ENCODE data around the gene GRM5.

The GRM5 gene

GRCh38 chr11:88827018-88827676 lies 238.6 kb downstream of the GRM5 start:
- no peak for DNase-seq

GRCh38 chr11:88819616-88820015 lies 246.2 kb downstream of the GRM5 start:
- no peak for DNase-seq

- DNase-seq, result no peak
These were observed 246.8 kb downstream of the GRM5 start for GRCh38 chr11:88818978-88819377.

- no peak for DNase-seq
These were observed 250.3 kb downstream of the GRM5 start for GRCh38 chr11:88815505-88815904.

DNA sequence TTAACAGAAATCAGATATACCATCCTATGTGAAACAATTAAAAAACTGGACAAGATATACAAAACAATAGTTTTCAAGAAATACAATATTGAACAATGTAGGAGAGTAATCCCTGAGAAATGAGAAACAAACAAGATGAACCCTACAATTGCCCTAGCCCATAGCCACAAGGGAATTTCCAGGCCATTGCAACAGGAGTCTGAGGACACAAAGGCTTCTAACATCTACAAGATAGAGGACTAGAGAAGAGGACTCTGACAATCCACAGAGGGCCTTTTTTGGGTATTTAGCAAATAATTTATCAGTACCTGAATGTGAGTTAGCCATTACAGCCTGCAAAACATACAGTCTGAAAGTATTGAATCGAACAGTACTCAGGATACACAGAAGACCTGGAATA lies 251.7 kb downstream of the GRM5 start:
- no peak for DNase-seq

GRCh38 chr11:88813233-88813915 lies 252.4 kb downstream of the GRM5 start:
- no peak for DNase-seq

- DNase-seq, result no peak
These were observed 255.2 kb downstream of the GRM5 start for GRCh38 chr11:88810420-88811097.

DNA sequence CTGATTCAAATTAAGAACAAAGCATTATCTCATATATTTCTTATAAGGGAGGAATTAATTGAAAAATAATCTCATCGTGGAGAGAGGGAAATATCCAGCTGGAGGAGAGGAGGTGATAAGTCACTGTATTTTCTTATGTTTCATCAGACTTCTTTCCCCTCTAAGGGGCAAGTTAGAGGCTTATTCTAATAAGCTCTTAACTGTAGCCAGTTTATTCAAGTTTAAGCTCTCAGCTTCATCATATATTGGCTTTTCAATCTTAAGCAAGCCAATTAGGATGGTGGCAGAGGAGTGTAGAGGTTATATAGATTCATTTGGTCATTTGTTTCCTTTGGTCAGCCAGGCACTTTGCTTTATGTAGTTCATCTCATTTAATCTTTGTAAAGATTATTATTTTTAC lies 256.7 kb downstream of the GRM5 start:
- DNase-seq, result no peak

DNA sequence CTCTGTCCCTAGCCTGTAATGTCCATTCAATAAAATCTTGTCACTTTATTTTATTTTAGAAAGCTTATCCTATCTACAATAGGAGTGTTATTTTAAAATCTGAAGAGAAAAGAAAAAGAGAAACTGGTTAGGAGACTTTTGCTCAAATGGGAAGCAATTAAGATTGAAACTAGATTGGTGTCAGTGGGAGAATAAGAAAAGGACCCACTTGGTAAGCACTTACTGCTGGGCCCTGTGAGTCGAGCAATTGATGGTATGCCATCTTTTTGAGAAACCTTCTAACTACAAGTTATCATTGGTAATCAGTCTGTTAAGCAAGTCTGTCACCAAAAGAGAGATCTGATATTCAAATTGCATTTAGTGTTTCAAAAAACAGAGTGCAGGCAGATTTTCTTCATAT lies 258.4 kb downstream of the GRM5 start:
- DNase-seq, result no peak

- no peak for DNase-seq
These were observed 259.4 kb downstream of the GRM5 start for GRCh38 chr11:88806410-88806809.

DNA sequence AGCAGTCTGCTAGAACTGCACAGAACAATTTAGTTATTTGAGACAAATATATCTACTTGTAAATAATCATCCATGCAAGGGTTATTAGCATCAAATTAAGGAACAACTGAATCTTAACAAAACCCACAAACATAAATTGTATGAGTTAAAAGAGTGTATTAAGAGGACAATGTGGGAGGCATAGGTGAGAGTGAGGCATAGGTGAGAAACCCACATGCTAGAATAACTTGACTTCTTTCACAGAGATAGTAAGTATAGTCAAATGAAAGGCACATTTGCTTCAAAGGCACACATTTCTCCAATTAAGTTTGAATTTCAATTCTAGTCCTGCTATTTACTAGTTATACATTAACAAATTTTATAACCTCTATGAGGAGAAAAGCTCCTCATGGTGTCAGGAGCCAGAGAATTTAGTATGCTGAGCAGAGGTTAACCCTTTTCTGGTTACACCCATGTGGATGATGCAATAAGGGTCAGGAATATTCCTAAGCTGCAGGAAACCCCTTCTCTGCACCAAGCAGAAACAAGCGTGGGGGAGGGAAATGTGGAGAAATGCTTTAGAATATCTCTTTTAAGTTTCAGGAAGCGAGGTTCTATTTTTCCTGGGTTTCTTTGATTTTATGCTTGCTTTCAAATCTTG lies 264.2 kb downstream of the GRM5 start:
- no peak for DNase-seq

DNA sequence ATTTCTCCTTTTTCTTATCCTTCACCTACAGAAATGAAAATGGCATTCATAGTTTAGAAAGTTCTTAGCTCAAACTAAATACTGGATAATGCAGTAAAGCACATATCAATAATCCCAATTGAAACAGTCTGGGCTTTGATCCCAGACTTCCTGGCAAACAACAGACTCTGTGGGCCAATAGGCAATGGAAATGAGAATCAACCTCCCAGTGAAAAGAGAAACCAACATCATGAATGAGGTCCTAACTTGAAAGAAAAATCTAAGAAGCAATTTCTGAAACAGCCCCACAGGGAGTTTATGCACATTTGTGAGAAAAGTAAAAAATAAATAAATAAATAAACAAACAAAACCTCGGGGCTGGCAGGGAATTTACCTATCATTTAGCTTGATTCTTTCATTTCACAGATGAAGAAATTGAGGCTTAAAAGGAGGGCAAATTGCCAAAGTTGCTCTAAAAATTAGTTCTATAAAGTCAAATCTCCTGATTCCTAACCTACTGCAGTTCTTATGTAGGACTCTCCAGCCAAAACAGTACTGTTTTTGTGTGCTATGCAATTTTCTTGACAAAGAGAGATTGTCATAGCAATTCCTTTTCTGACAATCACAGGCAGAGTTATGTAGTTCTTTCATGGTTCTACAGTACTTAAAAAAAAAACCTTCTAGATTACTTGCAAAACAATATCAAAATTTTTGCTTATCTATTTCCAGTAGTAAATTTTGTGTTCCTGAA lies 265.8 kb downstream of the GRM5 start:
- DNase-seq, result no peak

DNA sequence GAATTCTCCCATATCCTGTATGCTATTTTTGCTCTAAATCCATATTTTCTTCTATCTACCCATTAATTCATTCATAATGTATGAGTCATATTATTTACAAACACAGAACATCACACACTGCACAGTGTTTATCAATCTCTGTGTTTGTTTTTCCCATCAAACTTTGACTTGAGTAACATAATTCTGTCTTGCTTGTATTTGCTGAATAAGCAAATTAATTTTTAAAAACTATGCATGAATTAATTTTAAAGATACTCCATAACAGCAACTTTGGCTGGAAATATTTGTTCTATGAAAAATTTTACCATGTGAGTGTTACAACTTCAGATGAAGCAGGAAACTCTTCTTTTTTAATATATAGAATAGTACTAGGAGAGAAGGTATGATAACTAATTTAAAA lies 275.6 kb downstream of the GRM5 start:
- no peak for DNase-seq

GRCh38 chr11:88779577-88779976 lies 286.2 kb downstream of the GRM5 start:
- DNase-seq, result no peak

DNA sequence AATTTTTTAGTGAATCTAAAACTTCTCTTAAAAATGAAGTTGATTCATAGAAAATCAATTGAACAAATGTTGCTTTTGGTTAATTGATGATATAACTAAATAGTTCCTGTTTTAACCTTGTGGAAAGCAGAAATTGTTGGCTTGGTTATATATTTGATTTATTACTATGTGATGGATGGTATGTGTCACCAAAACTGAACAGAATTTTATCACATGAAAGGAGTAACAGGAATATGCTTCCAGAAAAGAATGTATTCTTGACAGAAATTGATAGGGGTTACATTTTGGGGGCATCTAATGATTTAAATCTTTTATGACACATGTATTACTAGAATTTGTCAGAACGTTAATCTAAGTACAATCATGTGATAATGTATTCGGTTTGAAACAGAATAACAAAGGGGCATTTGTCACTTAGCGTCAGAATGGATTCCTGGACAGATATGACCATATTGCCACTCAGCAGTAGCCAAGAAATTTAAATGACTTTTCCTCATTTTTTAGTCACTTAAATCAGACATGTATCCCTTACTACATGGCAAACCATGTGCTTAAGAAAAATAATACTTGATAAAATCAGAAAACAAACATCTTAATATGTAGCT lies 295.2 kb downstream of the GRM5 start:
- DNase-seq, result no peak

DNA sequence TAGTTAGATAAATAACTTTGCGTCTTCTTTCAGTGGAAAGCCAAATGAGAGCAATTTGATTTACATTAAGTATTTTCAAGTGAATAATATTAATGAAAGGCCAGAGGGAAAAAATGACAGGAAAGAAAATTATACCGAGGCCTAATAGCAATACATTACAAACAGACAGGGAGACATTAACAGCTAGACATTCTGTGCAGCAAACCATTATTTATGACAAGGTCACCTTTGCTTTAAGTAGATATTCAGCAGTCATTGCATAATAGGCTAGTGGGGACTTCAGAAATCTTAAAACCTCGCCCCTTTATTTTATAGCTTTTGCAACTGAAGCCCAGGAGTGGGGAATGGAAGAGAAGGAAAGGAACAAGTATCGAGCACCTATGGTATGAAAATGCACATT lies 321.6 kb downstream of the GRM5 start:
- DNase-seq, result no peak

DNA sequence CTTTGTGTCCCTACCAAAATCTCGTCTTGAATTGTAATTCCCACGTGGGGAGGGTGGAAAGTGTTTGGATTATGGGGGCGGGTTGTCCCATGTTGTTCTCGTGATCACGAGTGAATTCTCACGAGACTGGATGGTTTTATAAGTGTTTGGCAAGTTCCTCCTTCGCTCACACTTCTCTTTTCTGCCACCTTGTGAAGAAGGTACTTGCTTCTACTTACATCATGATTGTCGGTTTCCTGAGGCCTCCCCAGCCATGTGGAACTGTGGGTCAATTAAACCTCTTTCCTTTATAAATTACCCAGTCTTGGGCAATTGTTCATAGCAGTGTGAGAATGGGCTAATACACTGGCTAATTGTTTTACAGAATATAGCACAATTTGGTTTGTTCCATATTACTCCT lies 326.3 kb downstream of the GRM5 start:
- DNase-seq, result no peak

GRCh38 chr11:88709567-88709966 lies 356.2 kb downstream of the GRM5 start:
- DNase-seq, result no peak

- DNase-seq, result no peak
These were observed 361.3 kb downstream of the GRM5 start for GRCh38 chr11:88704485-88704884.

DNA sequence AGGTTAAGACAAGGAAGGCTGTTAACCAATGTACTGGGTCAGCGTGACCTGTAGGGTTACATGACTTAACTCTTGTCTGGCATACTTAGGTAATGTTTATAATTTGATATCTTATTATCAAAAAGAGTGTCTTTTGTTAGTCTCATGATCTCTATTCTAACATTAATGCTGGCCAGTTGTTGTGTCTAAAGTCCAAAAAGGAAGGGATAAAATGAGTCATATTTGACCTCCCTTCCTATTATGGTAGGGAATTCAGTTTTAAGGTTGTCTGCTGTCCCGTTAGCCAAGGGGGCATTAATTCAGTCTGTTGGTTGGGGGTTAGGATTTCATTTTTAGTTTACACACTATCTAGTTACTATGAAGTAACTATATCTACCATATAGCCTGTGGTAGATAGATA lies 364.0 kb downstream of the GRM5 start:
- no peak for DNase-seq

- DNase-seq, result no peak
These were observed 368.6 kb downstream of the GRM5 start for GRCh38 chr11:88697139-88697538.

DNA sequence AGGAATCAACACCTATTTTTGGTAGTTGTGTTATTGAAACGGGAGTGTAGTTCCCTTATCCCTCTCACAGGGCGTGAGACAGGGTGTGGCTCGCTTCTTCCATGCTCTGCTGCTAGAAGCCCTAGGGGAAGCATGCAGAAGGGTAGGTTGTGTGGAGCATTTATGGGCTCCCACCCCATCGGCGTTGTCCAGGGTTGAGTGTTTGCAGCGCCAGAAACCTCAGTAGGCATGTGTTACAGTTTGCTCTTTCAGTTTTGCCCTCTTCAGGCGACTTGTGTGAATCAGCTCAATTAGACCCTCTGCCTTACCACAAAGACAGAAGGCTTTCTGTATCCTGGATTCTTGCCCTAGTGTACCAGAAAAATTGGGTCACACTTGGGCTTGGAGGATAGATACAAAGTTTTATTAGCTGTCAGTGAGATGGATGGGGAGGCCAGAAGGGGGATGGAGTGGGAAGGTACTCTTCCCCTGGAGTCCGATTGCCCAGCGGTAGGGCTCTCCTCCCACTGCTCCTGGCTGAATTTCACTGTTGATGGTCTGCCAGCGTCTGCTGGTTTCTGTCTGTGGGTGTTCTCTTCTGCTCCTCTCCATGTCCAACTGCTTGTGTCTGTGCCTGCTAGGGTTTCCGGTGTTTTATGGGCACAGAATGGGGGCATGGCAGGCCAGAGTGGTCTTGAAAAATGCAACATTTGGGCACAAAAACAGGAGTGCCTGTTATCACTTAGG lies 369.9 kb downstream of the GRM5 start:
- no peak for DNase-seq
